NB4 (cell line): ENCODE results near the gene ALCAM.

ENCODE experiments used
- DNase-seq: peaks from one replicate; pipeline ENCODE4 v3.0.0; 2010; ENCODE audit warnings: low read depth
- H3K4me3 ChIP-seq: one replicate; pipeline ENCODE4 v1.5.1; 2011; ENCODE audit warnings: mild to moderate bottlenecking, low read depth, low read length, moderate library complexity
- CTCF ChIP-seq: IDR thresholded peaks from one replicate; pipeline ENCODE4 v1.5.1; 2012; ENCODE audit warnings: low read depth, low read length
- MYC ChIP-seq: IDR thresholded peaks from 2 replicates; pipeline ENCODE4 v1.6.1; 2011; ENCODE audit warnings: low read depth, low read length
- POLR2A ChIP-seq: IDR thresholded peaks from 2 replicates; pipeline ENCODE4 v1.6.1; 2011; ENCODE audit warnings: mild to moderate bottlenecking; ENCODE audit not compliant: insufficient read length; ENCODE audit errors: extremely low read depth
- TF ChIP-seq, protein P1 (sequence below): IDR thresholded peaks from 2 replicates; pipeline ENCODE4 v1.6.1; 2011; ENCODE audit warnings: low read depth, low read length

Gene ALCAM

DNA sequence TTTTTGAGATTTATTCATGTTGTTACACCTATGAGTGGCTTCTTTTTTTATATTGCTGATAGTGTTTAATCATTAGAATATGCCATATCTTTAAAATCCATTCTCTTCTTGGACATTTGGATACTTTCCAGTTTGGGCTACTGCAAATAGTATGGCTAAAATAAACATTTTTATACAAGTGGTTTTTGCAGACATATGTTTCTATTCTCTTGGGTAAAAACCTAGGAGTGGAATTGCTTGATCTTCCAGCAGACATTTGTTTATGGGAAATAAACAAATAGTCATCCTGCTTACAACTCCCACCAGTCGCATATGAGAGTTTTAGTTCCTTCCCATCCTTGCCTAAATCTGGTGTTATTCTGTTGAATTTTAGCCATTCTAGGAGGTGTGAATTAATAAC lies 193.1 kb downstream of the ALCAM start:
- DNase-seq = no peak
- no peak overlapping the region for H3K4me3 ChIP-seq

DNA sequence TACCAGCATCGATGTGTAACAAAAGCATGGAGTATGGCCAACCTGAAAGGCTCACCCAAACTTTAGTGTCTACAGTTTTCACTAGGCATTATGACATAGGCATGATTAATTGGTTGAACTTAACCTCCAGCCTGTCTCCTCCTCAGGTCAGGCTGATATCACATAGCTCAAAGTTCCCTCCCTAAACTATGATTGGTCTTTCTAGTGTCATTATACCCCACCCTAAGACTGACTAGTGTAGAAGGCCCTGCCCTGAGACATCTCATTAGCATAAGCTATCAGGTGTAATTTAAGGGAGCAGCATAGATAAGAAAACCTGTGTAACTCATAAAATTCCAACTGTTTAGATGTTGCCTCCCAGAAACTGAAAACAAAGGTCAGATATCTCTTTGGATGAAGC lies 195.2 kb downstream of the ALCAM start:
- no peak for DNase-seq
- TF ChIP-seq CTCF (no peak), POLR2A (no peak), MYC (no peak)
- TF ChIP-seq, protein P1, sequence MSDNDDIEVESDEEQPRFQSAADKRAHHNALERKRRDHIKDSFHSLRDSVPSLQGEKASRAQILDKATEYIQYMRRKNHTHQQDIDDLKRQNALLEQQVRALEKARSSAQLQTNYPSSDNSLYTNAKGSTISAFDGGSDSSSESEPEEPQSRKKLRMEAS = no peak
- no peak overlapping the region for H3K4me3 ChIP-seq

More for the DNA sequence above, 193.1 kb downstream of the ALCAM start:
- TF ChIP-seq POLR2A (no peak), CTCF (no peak), MYC (no peak)
- TF ChIP-seq, protein P1 = no peak

DNA sequence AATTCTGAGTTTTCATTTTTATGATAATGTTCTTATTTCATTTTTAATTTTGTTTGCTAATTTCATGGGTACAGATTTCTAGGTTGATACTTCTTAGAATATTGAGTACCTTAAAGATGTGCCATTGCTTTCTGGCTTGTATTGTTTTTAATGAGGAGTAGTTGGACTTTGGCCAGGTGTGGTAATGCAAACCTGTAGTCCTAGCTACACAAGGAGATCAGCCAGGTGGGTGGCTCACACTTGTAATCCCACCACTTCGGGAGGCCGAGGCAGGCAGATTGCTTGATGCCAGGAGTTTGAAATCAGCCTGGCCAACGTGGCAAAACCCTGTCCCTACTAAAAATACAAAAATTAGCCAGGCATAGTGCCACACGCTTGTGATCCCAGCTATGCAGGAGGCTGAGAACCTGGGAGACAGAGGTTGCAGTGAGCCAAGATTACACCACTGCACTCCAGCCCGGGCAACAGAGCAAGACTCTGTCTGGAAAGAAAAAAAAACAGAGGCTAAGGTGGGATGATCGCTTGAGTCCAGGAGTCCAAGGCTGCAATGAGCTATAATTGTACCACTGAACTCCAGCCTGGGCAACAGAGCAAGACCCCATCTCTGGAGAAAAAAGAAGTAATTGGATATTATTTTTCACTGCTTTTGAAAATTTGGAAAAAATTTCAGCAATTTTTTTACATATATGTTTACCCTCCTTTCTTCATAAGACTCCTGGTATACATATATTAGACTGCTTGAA lies 198.0 kb downstream of the ALCAM start:
- TF ChIP-seq CTCF (no peak), POLR2A (no peak), MYC (no peak)
- TF ChIP-seq, protein P1 = no peak
- H3K4me3 ChIP-seq = no peak overlapping the region
- DNase-seq = no peak

- H3K4me3 ChIP-seq = no peak overlapping the region
- DNase-seq = no peak
- TF ChIP-seq, protein P1 = no peak
- TF ChIP-seq CTCF (no peak), MYC (no peak), POLR2A (no peak)
These were observed 204.3 kb downstream of the ALCAM start for GRCh38 chr3:105571005-105571404.

DNA sequence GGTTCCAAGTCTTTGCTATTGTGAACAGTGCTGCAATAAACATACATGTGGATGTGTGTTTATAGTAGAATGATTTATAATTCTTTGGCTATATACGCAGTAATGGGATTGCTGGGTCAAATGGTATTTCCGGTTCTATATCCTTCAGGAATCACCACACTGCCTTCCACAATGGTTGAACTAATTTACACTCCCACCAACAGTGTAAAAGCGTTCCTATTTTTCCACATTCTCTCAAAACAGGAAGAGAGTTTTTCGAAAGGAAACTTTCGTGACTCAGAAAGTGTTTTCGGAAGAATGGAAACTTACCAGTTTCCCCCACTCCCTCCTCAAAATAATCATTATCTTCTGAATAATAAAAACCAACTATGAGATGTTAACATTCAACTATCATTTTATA lies 205.8 kb downstream of the ALCAM start:
- TF ChIP-seq MYC (no peak), CTCF (no peak), POLR2A (no peak)
- TF ChIP-seq, protein P1 = no peak
- no peak overlapping the region for H3K4me3 ChIP-seq
- no peak for DNase-seq
